Neural cell (in vitro differentiated cells): ENCODE results near the gene ZC3HAV1. TPM values are rescaled to one million over a fixed set of nuclear protein-coding genes. Genes with fewer than 3 reads are reported as not detected.

ENCODE experiments used
- H2AFZ ChIP-seq: fragments of 200-600, 300-800 bp; sonication (generic), shearing (Covaris generic); 2 replicates; pipeline ENCODE4 v1.6.0; 2014; ENCODE audit warnings: low read depth, mild to moderate bottlenecking, antibody characterized with exemption, low read length, moderate library complexity
- H3F3A ChIP-seq: fragments of 200-600 bp; shearing (Covaris generic); 2 replicates; pipeline ENCODE4 v1.6.1; 2016; ENCODE audit warnings: mild to moderate bottlenecking, moderate library complexity, mixed read lengths, antibody characterized with exemption, low read length; ENCODE audit not compliant: insufficient read depth, poor library complexity, severe bottlenecking
- H3K27ac ChIP-seq: fragments of 200-600, 300-800 bp; sonication (generic), shearing (Covaris generic); 2 replicates; pipeline ENCODE4 v1.5.1; 2014; ENCODE audit warnings: mild to moderate bottlenecking, low read length, moderate library complexity
- H3K27me3 ChIP-seq: fragments of 300-800, 200-600 bp; sonication (generic), shearing (Covaris generic); 2 replicates; pipeline ENCODE4 v1.6.0; 2014; ENCODE audit warnings: mild to moderate bottlenecking, low read depth, low read length, moderate library complexity; ENCODE audit not compliant: insufficient read depth
- H3K36me3 ChIP-seq: fragments of 300-800, 200-600 bp; sonication (generic), shearing (Covaris generic); 2 replicates; pipeline ENCODE4 v1.5.1; 2014; ENCODE audit warnings: mild to moderate bottlenecking, antibody characterized with exemption, low read length, moderate library complexity; ENCODE audit not compliant: insufficient read depth
- H3K4me2 ChIP-seq: fragments of 300-800, 200-600 bp; sonication (generic), shearing (Covaris generic); 2 replicates; pipeline ENCODE4 v1.6.0; 2014; ENCODE audit warnings: mild to moderate bottlenecking, low read length
- H3K4me3 ChIP-seq: fragments of 300-800, 200-600 bp; sonication (generic), shearing (Covaris generic); 2 replicates; pipeline ENCODE4 v1.5.1; 2014; ENCODE audit warnings: mild to moderate bottlenecking, low read length, moderate library complexity
- H3K79me2 ChIP-seq: fragments of 200-600 bp; shearing (Covaris generic); replicated peaks from 2 replicates; pipeline ENCODE4 v1.6.0; 2014; ENCODE audit warnings: mild to moderate bottlenecking, low read length, moderate library complexity; ENCODE audit not compliant: insufficient read depth
- H3K9ac ChIP-seq: fragments of 300-800, 200-600 bp; sonication (generic), shearing (Covaris generic); 2 replicates; pipeline ENCODE4 v1.6.1; 2016; ENCODE audit warnings: mild to moderate bottlenecking, low read length, mixed read lengths
- H3K9me2 ChIP-seq: fragments of 200-600 bp; shearing (Covaris generic); 2 replicates; pipeline ENCODE4 v1.6.1; 2016; ENCODE audit warnings: mild to moderate bottlenecking, low read length, mixed read lengths; ENCODE audit not compliant: insufficient read depth
- H3K9me3 ChIP-seq: fragments of 200-600, 300-800 bp; sonication (generic), shearing (Covaris generic); 2 replicates; pipeline ENCODE4 v1.6.1; 2016; ENCODE audit warnings: mild to moderate bottlenecking, mixed run types, low read length, moderate library complexity, mixed read lengths
- H4K20me1 ChIP-seq: fragments of 200-600 bp; shearing (Covaris generic); 2 replicates; pipeline ENCODE4 v1.6.1; 2016; ENCODE audit warnings: mild to moderate bottlenecking, mixed run types; ENCODE audit not compliant: insufficient read depth
- EP300 ChIP-seq: fragments of 450-650 bp; conservative IDR thresholded peaks from 2 replicates; pipeline ENCODE4 v1.6.1; 2014; ENCODE audit warnings: antibody characterized with exemption, mild to moderate bottlenecking, moderate library complexity; ENCODE audit not compliant: poor library complexity, severe bottlenecking
- EZH2 ChIP-seq: fragments of 200-600, 300-800 bp; shearing (Covaris generic), sonication (generic); IDR thresholded peaks from 2 replicates; pipeline ENCODE4 v1.6.1; 2014; ENCODE audit warnings: antibody characterized with exemption, low read length, borderline replicate concordance, mild to moderate bottlenecking; ENCODE audit not compliant: insufficient read depth, poor library complexity, severe bottlenecking
- MXI1 ChIP-seq: fragments of 450-650 bp; conservative IDR thresholded peaks from 2 replicates; pipeline ENCODE4 v1.6.1; 2014; ENCODE audit warnings: antibody characterized with exemption, mild to moderate bottlenecking; ENCODE audit not compliant: poor library complexity, severe bottlenecking
- POLR2AphosphoS5 ChIP-seq: IDR thresholded peaks from 2 replicates; pipeline ENCODE4 v1.6.1; 2012
- RAD21 ChIP-seq: fragments of 450-650 bp; conservative IDR thresholded peaks from 2 replicates; pipeline ENCODE4 v1.6.1; 2014; ENCODE audit warnings: antibody characterized with exemption, mild to moderate bottlenecking, moderate library complexity
- REST ChIP-seq: IDR thresholded peaks from 2 replicates; pipeline ENCODE4 v1.6.1; 2012; ENCODE audit warnings: borderline replicate concordance
- SMC3 ChIP-seq: fragments of 450-650 bp; conservative IDR thresholded peaks from 2 replicates; pipeline ENCODE4 v1.6.1; 2014; ENCODE audit warnings: antibody characterized with exemption, mild to moderate bottlenecking, moderate library complexity; ENCODE audit not compliant: poor library complexity
- TAF1 ChIP-seq: IDR thresholded peaks from 2 replicates; pipeline ENCODE4 v1.6.1; 2012; ENCODE audit warnings: low read depth
- polyA plus RNA-seq: library from polyadenylated mRNA; depleted of rRNA; stranded (reverse); fragments of >200 nt; gene quantifications from 2 replicates; pipeline ENCODE4 v1.2.3, GENCODE V29; 2014
- TF ChIP-seq, protein P1 (sequence below): fragments of 450-650 bp; IDR thresholded peaks from 2 replicates; pipeline ENCODE4 v1.5.1; 2014; ENCODE audit warnings: antibody characterized with exemption, mild to moderate bottlenecking, moderate library complexity; ENCODE audit not compliant: poor library complexity, severe bottlenecking

The ZC3HAV1 gene
- polyA plus RNA-seq, 1 donor from 2014 or later, result 0.16 TPM

- Histone ChIP-seq H3K27me3 (no peaks in the 10 kb centered on the region), H4K20me1 (no peaks in the 10 kb centered on the region), H2AFZ (no peak overlapping the region), H3K9me2 (no peaks in the 10 kb centered on the region), H3F3A (no peaks in the 10 kb centered on the region), H3K27ac (no peak overlapping the region), H3K9ac (no peak overlapping the region), H3K4me2 (no peak overlapping the region), H3K36me3 (no peaks in the 10 kb centered on the region), H3K79me2 (no peaks in the 10 kb centered on the region), H3K4me3 (no peak overlapping the region), H3K9me3 (no peaks in the 10 kb centered on the region)
- TF ChIP-seq POLR2AphosphoS5 (no peak), RAD21 (no peak), TAF1 (no peak), REST (no peak), SMC3 (no peak), EP300 (no peak), MXI1 (no peak), EZH2 (no peak)
- TF ChIP-seq, protein P1, sequence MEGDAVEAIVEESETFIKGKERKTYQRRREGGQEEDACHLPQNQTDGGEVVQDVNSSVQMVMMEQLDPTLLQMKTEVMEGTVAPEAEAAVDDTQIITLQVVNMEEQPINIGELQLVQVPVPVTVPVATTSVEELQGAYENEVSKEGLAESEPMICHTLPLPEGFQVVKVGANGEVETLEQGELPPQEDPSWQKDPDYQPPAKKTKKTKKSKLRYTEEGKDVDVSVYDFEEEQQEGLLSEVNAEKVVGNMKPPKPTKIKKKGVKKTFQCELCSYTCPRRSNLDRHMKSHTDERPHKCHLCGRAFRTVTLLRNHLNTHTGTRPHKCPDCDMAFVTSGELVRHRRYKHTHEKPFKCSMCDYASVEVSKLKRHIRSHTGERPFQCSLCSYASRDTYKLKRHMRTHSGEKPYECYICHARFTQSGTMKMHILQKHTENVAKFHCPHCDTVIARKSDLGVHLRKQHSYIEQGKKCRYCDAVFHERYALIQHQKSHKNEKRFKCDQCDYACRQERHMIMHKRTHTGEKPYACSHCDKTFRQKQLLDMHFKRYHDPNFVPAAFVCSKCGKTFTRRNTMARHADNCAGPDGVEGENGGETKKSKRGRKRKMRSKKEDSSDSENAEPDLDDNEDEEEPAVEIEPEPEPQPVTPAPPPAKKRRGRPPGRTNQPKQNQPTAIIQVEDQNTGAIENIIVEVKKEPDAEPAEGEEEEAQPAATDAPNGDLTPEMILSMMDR, result no peak
Measured at GRCh38 chr7:139023076-139023475, 86.4 kb downstream of the ZC3HAV1 start.

- H4K20me1 ChIP-seq, result no peaks in the 10 kb centered on the region
- H3K4me3 ChIP-seq, result no peak overlapping the region
- H3K27ac ChIP-seq, result no peak overlapping the region
- no peaks in the 10 kb centered on the region for H3K9me2 ChIP-seq
- no peak overlapping the region for H3K9ac ChIP-seq
- H3K4me2 ChIP-seq, result no peak overlapping the region
- H3K9me3 ChIP-seq, result no peaks in the 10 kb centered on the region
- H3K36me3 ChIP-seq, result no peaks in the 10 kb centered on the region
- H3F3A ChIP-seq, result no peaks in the 10 kb centered on the region
- no peaks in the 10 kb centered on the region for H3K79me2 ChIP-seq
- TF ChIP-seq TAF1, result no peak
- TF ChIP-seq EZH2, result no peak
- no peaks in the 10 kb centered on the region for H3K27me3 ChIP-seq
- H2AFZ ChIP-seq, result no peak overlapping the region
Measured at GRCh38 chr7:139022286-139022685, 87.2 kb downstream of the ZC3HAV1 start.

DNA sequence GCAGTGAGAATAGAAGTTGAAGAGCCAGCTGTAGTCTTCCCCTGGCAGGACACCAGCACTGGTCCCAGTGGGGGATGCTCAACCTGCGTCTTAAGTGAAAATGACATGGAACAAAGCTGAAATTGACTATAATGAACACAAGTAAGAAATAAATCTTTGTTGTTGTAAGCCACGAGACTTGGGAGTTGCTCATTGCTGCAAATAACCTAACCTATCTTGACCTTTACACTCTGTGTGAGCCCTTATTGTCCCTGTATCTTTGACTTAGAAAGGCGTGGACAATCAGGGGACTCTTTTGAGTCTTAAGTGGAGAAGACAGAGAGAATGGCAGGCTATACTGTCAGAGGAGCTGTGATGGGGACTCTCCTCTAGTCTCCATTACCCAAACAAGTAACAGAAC lies 90.6 kb downstream of the ZC3HAV1 start:
- Histone ChIP-seq H3K9ac (no peak overlapping the region), H2AFZ (no peak overlapping the region), H3K36me3 (no peaks in the 10 kb centered on the region), H3K79me2 (no peaks in the 10 kb centered on the region), H3K27ac (no peak overlapping the region), H3K4me3 (no peak overlapping the region), H4K20me1 (no peaks in the 10 kb centered on the region), H3K27me3 (no peaks in the 10 kb centered on the region), H3K4me2 (no peak overlapping the region), H3K9me2 (no peaks in the 10 kb centered on the region), H3F3A (no peaks in the 10 kb centered on the region), H3K9me3 (no peaks in the 10 kb centered on the region)
- TF ChIP-seq REST, result no peak
- TF ChIP-seq EP300, result no peak
- TF ChIP-seq, protein P1, result no peak
- TF ChIP-seq RAD21, result no peak
- TF ChIP-seq SMC3, result no peak
